ENCODE measurements around the gene FOXN3.

GRCh38 chr14:89207925-89208328, 209.1 kb downstream of the FOXN3 start:
- no peak for TF ChIP-seq EZH2 (IDR thresholded peaks at IDR 0.05; ENCODE audit: insufficient read depth, low read length)
- no peak for TF ChIP-seq CTCF (IDR thresholded peaks at IDR 0.05; ENCODE audit: insufficient read depth, low read depth, low read length)

All from astrocyte (in vitro differentiated cells and primary cell).